Measurements from ENCODE around the gene ARRDC4. TPM values are rescaled to one million over a fixed set of nuclear protein-coding genes. Genes with fewer than 3 reads are reported as not detected.

ARRDC4 gene
- total and polyA plus RNA-seq, 9 of the 15 experiments (the other 6 are each of a cell fraction or from before 2014, with no cell fraction given), result 4.3 to 16.1 (median 14.4) TPM

GRCh38 chr15:97961067-97961954, 808 bp downstream of the ARRDC4 start (continued):
- no peak for TF ChIP-seq TRIM25 (IDR thresholded peaks at IDR 0.05; ENCODE audit: borderline replicate concordance)
- TF ChIP-seq PHTF2 (CRISPR knock-in tag; IDR thresholded peaks at IDR 0.05), result no peak
- no peak for TF ChIP-seq NEUROD1 (IDR thresholded peaks at IDR 0.05; ENCODE audit: borderline replicate concordance, low read depth, low read length, partially characterized antibody)
- no peak for TF ChIP-seq GTF2B (IDR thresholded peaks at IDR 0.05; ENCODE audit: extremely low read depth, insufficient read length)
- no peak for TF ChIP-seq FOXP1 (CRISPR knock-in tag; IDR thresholded peaks at IDR 0.05)
- no peak for TF ChIP-seq NFIC (IDR thresholded peaks at IDR 0.05)
- TF ChIP-seq MAFK (IDR thresholded peaks at IDR 0.05; ENCODE audit: low read length), result peak; percentile 24; the same call in 1 of the 2 replicates
- no peak for TF ChIP-seq ZNF76 (CRISPR knock-in tag; IDR thresholded peaks at IDR 0.05; ENCODE audit: borderline replicate concordance)
- TF ChIP-seq TAF9B (IDR thresholded peaks at IDR 0.05; ENCODE audit: partially characterized antibody), result no peak
- TF ChIP-seq MTA3 (IDR thresholded peaks at IDR 0.05; ENCODE audit: borderline replicate concordance), result no peak
- TF ChIP-seq IFI16 (CRISPR knock-in tag; IDR thresholded peaks at IDR 0.05), result no peak
- TF ChIP-seq ZNF655 (CRISPR knock-in tag; IDR thresholded peaks at IDR 0.05), result no peak
- no peak for TF ChIP-seq CCAR2 (IDR thresholded peaks at IDR 0.05; ENCODE audit: low read depth, low read length)
- no peak for TF ChIP-seq ZNF586 (CRISPR knock-in tag; conservative IDR thresholded peaks at IDR 0.05)
- TF ChIP-seq SMARCB1 (IDR thresholded peaks at IDR 0.05; ENCODE audit: insufficient read length, low read depth), result no peak
- no peak for TF ChIP-seq ESRRA (IDR thresholded peaks at IDR 0.05; ENCODE audit: borderline replicate concordance, low read depth)
- TF ChIP-seq PTTG1 (tag; IDR thresholded peaks at IDR 0.05; ENCODE audit: low read depth), result no peak
- no peak for TF ChIP-seq KLF13 (tag; IDR thresholded peaks at IDR 0.05; ENCODE audit: borderline replicate concordance, low read depth)
- no peak for TF ChIP-seq CBX2 (IDR thresholded peaks at IDR 0.05; ENCODE audit: insufficient read depth, low read length, poor library complexity, severe bottlenecking)
- TF ChIP-seq FIP1L1 (IDR thresholded peaks at IDR 0.05; ENCODE audit: low read depth, low read length, poor library complexity, severe bottlenecking), result no peak
- 0 out of 2 replicates have a peak, but pooled peaks have one; percentile 26 for TF ChIP-seq SMARCE1 (IDR thresholded peaks at IDR 0.05)
- TF ChIP-seq ID3 (CRISPR knock-in tag; IDR thresholded peaks at IDR 0.05), result no peak
- TF ChIP-seq ID3 (tag; IDR thresholded peaks at IDR 0.05), result no peak
- TF ChIP-seq RBM14 (IDR thresholded peaks at IDR 0.05; ENCODE audit: borderline replicate concordance, insufficient read depth, low read depth, low read length), result no peak
